GM10266 (cell line): Measurements from ENCODE around the gene ATG5.
"Not testable (repeated sequence)": the region's sequence is repeated elsewhere in the genome, so short reads cannot be mapped to it uniquely, and the experiment has no call there.

Experiments
- DNase-seq: peaks from one replicate; pipeline ENCODE4 v3.0.0; 2012; ENCODE audit errors: extremely low spot score
- TF ChIP-seq, protein P1 (sequence below): IDR thresholded peaks from 2 replicates; pipeline ENCODE4 v1.5.1; 2012; ENCODE audit warnings: mild to moderate bottlenecking, low read depth; ENCODE audit not compliant: control insufficient read depth, insufficient read depth; ENCODE audit errors: missing control alignments

ATG5 gene

DNA sequence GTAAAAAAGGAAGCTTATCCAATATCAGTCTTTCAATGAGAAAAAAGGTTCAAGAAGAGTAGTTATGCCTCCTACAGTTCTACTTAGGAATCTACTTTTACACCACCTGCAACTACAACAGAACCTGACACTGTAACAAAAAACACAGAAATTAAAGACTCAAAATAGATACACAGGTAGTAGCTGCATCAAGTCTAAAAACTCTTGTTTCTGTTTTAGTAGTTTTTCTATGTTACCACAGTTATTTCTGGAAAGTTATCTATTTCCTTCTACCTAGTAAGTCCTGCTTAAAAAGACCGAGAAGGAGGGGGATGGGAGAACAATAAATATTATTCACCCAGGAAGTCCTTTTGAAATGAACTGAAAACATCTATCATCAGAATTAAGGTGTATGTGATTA is 52.5 kb downstream of the ATG5 start:
- TF ChIP-seq, protein P1, sequence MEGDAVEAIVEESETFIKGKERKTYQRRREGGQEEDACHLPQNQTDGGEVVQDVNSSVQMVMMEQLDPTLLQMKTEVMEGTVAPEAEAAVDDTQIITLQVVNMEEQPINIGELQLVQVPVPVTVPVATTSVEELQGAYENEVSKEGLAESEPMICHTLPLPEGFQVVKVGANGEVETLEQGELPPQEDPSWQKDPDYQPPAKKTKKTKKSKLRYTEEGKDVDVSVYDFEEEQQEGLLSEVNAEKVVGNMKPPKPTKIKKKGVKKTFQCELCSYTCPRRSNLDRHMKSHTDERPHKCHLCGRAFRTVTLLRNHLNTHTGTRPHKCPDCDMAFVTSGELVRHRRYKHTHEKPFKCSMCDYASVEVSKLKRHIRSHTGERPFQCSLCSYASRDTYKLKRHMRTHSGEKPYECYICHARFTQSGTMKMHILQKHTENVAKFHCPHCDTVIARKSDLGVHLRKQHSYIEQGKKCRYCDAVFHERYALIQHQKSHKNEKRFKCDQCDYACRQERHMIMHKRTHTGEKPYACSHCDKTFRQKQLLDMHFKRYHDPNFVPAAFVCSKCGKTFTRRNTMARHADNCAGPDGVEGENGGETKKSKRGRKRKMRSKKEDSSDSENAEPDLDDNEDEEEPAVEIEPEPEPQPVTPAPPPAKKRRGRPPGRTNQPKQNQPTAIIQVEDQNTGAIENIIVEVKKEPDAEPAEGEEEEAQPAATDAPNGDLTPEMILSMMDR: no peak
- DNase-seq: peak; percentile 34

DNA sequence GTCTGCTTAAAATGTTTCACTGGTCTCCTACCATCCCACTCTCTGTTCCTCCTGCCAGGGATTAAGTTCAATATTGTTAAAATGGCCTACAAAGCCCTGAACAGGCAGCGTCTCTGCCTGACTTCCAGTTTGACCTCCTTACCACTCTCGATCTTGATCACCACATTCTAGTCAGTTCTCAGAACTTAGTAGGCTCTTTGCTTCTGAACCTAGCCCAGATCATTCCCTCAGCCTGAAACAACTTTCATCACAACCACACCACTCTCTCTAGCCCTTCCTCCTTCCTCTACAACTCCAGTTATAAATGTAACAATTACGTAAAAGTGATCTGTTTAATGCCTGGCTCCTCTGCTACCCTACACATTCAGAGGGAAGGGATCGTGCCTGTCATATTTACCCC is 53.3 kb downstream of the ATG5 start:
- TF ChIP-seq, protein P1: no peak
- DNase-seq: no peak

DNA sequence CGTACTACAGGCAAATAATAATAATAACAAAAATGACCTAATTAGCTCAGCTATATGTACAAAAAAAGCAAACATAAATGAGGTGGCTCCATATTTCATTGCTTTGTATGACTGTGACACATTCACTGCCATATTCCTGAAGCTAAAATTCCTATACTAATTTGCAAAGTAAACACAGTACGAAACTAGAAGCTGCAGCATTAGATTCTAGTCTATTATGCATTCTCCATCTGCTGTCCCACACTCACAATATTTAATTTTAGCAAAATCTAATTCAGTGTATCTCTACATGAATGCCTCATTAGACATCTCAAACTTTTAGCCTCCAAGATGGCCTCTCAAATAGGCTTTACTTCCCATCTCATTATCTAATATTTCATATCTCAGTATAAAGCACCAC is 55.1 kb downstream of the ATG5 start:
- DNase-seq: no peak
- TF ChIP-seq, protein P1: no peak

DNA sequence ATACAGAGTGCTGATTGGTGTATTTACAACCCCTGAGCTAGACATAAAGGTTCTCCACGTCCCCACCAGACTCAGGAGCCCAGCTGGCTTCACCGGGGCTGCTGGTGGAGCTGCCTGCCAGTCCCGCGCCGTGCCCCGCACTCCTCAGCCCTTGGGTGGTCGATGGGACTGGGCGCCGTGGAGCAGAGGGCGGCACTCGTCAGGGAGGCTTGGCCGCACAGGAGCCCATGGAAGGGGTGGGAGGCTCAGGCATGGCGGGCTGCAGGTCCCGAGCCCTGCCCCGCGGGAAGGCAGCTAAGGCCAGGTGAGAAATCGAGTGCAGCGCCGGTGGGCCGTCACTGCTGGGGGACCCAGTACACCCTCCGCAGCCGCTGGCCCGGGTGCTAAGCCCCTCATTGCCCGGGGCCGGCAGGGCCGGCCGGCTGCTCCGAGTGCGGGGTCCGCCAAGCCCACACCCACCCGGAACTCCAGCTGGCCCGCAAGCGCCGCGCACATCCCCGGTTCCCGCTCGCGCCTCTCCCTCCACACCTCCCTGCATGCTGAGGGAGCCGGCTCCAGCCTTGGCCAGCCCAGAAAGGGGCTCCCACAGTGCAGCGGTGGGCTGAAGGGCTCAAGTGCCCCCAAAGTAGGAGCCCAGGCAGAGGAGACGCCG is 56.2 kb downstream of the ATG5 start:
- not testable (repeated sequence) for DNase-seq

DNA sequence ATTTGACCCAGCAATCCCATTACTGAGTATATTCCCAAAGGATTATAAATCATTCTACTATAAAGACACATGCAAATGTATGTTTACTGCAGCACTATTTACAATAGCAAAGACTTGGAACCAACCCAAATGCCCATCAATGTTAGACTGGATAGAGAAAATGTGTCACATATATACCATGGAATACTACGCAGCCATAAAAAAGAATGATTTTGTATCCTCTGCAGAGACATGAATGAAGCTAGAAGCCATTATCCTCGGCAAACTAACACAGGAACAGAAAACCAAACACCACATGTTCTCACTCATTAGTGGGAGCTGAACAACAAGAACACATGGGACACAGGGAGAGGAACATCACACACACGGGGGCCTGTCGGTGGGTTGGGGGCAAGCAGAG is 57.1 kb downstream of the ATG5 start:
- DNase-seq: not testable (repeated sequence)

DNA sequence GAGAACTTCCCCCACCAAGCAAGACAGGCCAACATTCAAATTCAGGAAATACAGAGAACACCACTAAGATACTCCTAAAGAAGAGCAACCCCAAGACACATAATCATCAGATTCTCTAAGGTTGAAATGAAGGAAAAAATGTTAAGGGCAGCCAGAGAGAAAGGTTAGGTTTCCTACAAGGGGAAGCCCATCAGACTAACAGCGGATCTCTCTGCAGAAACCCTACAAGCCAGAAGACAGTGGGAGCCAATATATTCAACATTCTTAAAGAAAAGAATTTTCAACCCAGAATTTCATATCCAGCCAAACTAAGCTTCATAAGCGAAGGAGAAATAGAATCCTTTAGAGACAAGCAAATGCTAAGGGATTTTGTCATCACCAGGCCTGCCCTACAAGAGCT is 61.1 kb downstream of the ATG5 start:
- not testable (repeated sequence) for DNase-seq

DNA sequence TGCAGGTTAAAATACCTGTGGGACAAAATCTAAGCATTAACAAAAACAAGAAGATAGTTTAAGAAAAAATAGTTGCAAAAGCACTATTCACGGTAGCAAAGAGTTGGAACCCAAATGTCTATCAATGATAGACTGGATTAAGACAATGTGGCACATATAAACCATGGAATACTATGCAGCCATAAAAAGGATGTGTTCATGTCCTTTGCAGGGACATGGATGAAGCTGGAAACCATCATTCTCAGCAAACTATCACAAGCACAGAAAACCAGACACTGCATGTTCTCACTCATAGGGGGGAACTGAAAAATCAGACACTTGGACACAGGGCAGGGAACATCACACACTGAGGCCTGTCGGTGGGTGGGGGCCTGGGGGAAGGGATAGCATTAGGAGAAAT is 65.8 kb downstream of the ATG5 start:
- not testable (repeated sequence) for DNase-seq

DNA sequence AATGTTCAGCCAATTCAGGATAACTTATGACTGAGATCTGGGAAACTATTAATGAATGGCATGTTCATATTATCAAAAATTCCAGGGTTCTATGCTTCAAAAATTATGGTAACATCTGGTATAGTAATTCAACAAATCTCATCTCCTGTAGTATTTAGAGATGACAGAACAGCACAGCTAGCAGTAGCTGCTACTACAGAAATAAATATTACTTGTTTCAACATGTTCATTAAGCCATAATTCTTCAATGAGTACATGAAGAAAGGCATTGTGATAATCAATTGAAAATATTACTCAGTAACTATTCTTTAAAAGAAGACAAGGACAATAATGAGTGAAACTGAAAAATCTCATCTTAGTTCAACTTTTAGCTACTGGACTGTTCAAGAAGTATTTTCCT is 66.8 kb downstream of the ATG5 start:
- DNase-seq: no peak
- TF ChIP-seq, protein P1: no peak

DNA sequence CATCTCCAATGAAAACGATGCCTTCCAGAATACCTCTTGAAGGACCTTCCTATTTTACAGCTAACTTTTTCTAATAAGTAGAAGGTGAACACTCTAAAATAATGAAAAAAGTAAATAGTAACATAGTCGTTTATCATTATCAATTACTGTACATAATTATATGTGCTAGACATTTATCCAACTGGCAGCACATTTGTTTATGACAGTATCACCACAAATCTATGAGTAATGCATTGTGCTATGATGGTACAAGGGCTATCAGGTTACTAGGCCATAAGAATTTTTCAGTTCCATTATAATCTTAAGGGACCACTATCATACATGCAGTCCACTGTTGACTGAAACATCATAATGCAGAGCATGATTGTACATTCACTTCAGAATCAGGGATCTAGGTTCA is 68.4 kb downstream of the ATG5 start:
- TF ChIP-seq, protein P1: no peak
- no peak for DNase-seq

DNA sequence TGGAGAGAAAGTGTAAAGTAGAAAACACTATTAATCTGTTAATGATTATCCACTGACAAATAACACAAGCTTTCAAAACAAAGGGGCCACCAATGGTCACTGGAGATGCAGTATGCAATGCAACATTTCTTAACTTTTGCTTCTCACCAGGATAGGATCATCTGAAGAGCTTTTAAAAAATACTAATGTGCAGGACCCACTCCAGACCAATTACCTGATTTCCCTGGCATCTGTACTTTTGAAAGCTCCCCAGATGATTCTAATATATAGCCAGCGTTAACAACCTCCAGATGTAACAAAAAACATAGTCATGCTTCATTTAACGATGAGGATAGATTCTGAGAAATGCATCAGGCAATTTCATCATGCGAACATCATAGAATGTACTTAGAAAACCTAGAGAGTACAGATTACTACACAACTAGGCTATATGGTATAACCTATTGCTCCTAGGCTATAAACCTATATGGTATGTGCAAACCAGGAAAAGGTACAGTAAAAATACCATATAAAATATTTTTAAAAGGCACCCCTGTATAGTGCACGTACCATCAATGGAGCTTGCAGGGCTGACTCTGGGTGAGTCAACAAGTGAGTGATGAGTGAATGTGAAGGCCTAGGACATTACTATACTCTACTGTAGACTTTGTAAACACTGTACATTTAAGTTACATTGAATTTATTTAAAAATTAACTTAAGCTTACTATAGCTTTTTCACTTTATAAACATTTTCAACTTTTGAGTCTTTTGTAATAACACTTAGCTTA is 69.2 kb downstream of the ATG5 start:
- no peak for DNase-seq
- TF ChIP-seq, protein P1: no peak
